Skeletal muscle satellite cell (primary cell): ENCODE measurements around the gene C3.
A peak's percentile ranks its signal among the peaks of the same experiment; 100 is the strongest.
"Not testable (repeated sequence)": the region's sequence is repeated elsewhere in the genome, so short reads cannot be mapped to it uniquely, and the experiment has no call there.

ENCODE experiments used
- H3K27me3 ChIP-seq: 2 replicates; pipeline ENCODE4 v1.7.0; 2013; ENCODE audit warnings: low read length; ENCODE audit not compliant: control insufficient read depth, insufficient read depth
- H3K36me3 ChIP-seq: 2 replicates; pipeline ENCODE4 v1.7.0; 2013; ENCODE audit warnings: mild to moderate bottlenecking, control low read depth, low read length; ENCODE audit not compliant: insufficient read depth
- H3K4me1 ChIP-seq: 2 replicates; pipeline ENCODE4 v1.7.0; 2013; ENCODE audit warnings: low read length; ENCODE audit not compliant: control insufficient read depth, insufficient read depth
- H3K4me2 ChIP-seq: 2 replicates; pipeline ENCODE4 v1.7.0; 2013; ENCODE audit warnings: mild to moderate bottlenecking, low read length
- H3K4me3 ChIP-seq: 2 replicates; pipeline ENCODE4 v1.7.0; 2013; ENCODE audit warnings: low read length
- H3K9ac ChIP-seq: 2 replicates; pipeline ENCODE4 v1.7.0; 2013; ENCODE audit warnings: mild to moderate bottlenecking, low read depth, low read length, moderate library complexity
- H3K9me3 ChIP-seq: replicated peaks from 2 replicates; pipeline ENCODE4 v1.7.0; 2013; ENCODE audit warnings: mild to moderate bottlenecking, control low read depth, low read length

The C3 gene

DNA sequence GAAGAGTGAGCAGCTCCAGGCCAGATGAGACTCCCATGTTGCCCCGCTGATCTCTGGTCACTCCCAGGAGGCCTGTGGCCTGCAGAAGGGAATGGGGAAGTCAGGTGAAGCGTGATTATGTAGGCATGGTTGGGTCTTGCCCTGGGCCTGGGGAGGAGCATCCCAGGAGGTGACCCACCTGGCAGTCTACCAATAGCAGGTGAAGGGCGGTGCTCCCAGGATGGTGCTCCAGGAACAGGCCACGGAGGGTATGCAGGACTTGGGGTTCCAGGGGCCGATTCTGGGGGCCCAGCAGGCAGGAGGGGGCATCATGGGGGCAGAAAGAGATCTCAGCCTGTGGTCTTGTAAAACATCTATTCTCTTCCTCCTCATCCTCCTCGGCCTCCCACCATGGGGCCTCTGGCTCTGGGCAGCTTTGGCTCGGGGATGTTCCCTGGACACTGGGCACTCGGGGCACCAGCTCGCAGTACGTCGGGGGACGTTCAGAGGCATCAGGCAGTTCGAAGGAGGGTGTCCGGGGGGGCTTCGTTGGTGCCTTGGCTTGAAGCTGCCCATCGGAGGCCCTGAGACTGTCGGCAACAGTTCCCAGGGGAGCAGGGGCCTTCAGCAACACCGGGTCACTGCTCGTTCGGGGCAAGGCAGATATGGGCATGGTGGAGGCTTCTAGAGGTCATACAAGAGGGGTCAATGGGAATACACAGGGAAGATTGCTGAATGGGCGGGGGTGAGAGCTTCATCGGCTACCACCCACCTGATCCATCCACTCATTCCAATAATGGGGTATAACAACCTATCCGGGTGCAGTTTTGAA is 34.4 kb upstream of the C3 start:
- no peak overlapping the region for H3K9ac ChIP-seq
- H3K4me1 ChIP-seq = peaks cover 9% of the 10 kb centered on the region
- H3K4me3 ChIP-seq = no peak overlapping the region
- H3K4me2 ChIP-seq = no peak overlapping the region
- no peaks in the 10 kb centered on the region for H3K9me3 ChIP-seq
- H3K27me3 ChIP-seq = no peaks in the 10 kb centered on the region
- peaks cover 21% of the 10 kb centered on the region for H3K36me3 ChIP-seq

DNA sequence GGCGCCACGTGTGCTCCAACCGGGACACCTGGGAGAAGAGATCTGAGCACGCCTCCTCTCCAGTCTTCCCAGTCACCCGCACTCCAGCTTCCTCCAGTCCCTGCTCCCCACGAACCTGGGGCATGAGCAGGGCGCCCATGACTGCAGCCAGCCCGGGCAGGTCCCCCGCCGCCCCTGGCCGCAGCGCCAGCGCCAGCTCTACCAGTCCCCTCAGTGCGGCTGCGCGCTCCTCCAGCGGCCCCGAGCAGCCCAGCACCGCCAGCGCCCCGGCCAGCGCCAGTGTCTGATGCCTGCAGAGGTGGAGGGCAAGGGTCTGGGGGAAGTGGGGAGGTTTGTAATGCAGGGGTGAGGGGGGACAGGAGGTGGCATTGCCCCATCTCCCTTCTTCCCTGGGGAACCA is 33.7 kb upstream of the C3 start:
- Histone ChIP-seq H3K36me3 (peaks cover 28% of the 10 kb centered on the region), H3K9me3 (no peaks in the 10 kb centered on the region), H3K4me1 (peaks cover 9% of the 10 kb centered on the region), H3K9ac (no peak overlapping the region), H3K4me2 (no peak overlapping the region), H3K27me3 (no peaks in the 10 kb centered on the region), H3K4me3 (no peak overlapping the region)

DNA sequence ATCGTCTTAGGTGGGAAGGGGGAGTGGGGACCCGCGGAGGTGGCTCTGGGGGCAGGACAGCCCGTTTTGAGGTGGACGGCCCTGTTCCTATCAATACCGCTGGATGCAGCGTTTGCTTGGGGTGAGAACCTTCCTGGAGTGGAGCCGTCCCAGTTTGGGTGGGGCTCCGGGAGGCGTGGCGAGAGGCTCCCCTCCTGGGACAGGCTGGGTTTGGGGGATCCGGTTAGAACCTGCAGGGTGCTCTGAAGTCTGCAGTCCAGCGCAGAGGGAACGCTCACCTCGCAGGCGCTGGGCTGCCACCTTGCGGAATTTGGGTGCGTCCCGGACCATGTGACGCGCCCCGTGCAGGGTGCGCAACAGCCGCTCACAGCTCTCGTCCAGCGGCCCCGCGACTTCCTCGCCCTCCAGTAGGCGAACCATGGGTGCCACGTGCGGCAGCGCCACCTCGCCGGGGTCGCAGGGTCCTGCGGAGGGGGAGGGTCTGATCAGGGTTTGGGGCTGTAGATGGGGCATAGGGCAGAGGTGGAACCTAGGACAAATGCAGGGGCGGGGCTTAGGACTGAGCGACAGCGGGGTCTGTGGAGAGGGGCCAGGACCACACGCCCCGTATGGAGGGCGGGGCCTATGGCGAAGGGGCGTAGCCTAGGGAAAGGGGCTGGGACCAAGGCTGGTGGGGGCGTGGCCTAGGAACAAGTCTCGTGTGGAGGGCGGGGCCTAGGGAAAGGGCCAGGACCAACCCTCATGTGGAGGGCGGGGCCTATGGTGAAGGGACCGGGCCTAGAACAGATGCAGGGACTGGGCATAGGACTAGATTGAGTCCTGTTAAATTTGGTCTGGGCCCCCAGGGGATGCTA is 33.0 kb upstream of the C3 start:
- H3K4me3 ChIP-seq = peak overlapping the region; percentile 69
- H3K36me3 ChIP-seq = peaks cover 33% of the 10 kb centered on the region
- H3K4me2 ChIP-seq = peak overlapping the region; percentile 89
- peaks cover 9% of the 10 kb centered on the region for H3K4me1 ChIP-seq
- H3K9ac ChIP-seq = peak overlapping the region; percentile 2
- no peaks in the 10 kb centered on the region for H3K9me3 ChIP-seq
- H3K27me3 ChIP-seq = no peaks in the 10 kb centered on the region

DNA sequence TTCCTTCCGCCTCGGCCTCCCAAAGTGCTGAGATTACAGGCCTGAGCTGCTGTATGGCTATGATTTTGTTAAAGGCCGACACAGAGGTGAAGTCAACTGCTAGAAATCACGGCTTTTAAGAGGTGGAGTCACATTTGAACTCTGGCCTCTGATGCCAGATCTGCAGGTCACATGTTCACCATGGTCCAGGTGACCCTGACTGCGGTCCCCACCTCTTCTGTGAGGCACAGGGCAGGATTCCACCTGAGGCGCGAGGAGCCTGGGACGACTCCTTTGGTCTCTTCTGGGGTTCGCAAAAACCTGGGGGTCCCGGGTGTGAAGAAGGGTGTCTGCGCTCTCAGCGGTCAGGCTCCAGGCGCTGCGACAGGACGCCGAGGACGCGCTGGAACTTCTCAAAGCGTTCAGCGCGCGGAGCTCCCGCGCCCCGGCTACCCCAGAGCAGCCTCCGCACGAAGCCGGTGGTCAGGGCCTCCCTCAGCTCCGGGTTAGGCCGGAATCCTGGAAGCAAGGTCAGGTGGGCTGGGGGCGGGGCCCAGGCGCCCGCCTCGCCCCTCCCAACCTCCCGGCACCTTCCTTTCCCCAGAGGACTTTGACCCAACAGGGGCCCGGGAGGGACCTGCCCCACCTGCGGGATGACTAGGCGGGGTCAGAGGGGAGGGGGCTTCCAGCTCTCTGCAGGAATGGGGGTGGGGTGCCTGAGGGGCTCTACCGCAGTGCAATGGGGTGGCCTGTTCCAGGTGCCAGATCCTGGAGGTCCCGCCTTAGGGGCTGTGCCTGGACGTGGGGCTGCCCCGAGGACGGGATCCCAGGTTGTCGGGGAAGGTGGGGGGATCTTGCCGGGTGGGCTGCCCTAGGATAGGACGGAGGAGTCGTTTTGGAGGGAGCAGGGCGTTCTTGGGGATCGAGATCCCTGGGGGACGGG is 32.1 kb upstream of the C3 start:
- Histone ChIP-seq H3K36me3 (peaks cover 42% of the 10 kb centered on the region), H3K9ac (peak overlapping the region; percentile 2), H3K4me1 (peaks cover 9% of the 10 kb centered on the region), H3K9me3 (no peaks in the 10 kb centered on the region), H3K4me2 (peak overlapping the region; percentile 89), H3K4me3 (peak overlapping the region; percentile 69), H3K27me3 (no peaks in the 10 kb centered on the region)

DNA sequence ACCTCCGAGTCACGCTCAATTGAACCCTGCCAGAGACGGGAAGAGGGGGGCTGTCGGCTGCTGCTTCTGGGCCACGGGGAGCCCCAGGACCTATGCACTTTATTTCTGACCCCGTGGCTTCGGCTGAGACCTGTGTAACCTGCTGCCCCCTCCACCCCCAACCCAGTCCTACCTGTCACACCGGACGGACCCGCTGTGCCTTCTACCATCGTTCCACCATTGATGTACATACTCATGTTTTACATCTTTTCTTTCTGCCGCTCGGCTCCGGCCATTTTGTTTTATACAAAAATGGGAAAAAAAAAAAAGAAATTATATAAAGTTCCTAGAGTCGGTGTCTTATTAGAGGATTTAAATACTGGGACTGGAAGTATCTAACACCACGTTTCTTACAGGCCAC is 30.7 kb upstream of the C3 start:
- no peaks in the 10 kb centered on the region for H3K27me3 ChIP-seq
- no peak overlapping the region for H3K4me2 ChIP-seq
- H3K36me3 ChIP-seq = peaks cover 55% of the 10 kb centered on the region
- no peak overlapping the region for H3K4me3 ChIP-seq
- H3K9me3 ChIP-seq = no peaks in the 10 kb centered on the region
- H3K4me1 ChIP-seq = peaks cover 9% of the 10 kb centered on the region
- H3K9ac ChIP-seq = no peak overlapping the region

DNA sequence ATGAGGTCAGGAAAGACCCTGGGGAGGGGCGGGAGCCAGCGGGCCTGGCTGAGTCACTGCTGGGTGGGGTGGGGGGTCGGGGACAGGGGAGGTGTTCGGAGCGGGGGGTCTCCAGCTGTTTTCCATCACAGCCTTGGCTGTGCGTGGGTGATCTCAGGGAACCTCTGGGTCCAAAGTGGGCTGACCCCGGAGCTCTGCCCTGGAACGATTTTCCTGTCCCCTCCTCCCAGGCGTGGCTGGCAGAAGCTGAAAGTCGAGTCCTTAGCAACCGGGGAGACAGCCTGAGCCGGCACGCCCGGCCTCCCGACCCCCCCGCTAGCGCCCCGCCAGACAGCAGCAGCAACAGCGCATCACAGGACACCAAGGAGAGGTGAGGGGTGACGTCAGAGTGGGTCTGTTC is 29.6 kb upstream of the C3 start:
- Histone ChIP-seq H3K9me3 (no peaks in the 10 kb centered on the region), H3K27me3 (no peaks in the 10 kb centered on the region), H3K36me3 (peaks cover 62% of the 10 kb centered on the region), H3K4me3 (no peak overlapping the region), H3K4me2 (no peak overlapping the region), H3K4me1 (peaks cover 16% of the 10 kb centered on the region), H3K9ac (no peak overlapping the region)

DNA sequence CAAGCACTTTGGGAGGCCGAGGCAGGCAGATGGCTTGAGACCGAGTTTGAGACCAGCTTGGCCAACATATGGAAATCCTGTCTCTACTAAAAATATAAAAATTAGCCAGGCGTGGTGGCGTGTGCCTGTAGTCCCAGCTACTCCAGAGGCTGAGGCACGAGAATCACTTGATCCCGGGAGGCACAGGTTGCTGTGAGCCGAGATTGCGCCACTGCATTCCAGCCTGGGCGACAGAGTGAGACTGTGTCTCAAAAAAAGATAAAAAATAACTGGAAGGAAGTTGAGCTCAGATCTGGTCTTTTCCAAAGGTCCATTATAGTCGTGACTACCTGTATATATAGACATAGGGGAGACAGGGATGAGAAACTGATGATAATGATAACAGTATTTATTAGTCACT is 28.1 kb upstream of the C3 start:
- not testable (repeated sequence) for H3K4me3 ChIP-seq, H3K27me3 ChIP-seq, H3K4me2 ChIP-seq, H3K9me3 ChIP-seq, H3K9ac ChIP-seq
- Histone ChIP-seq H3K36me3 (peaks cover 71% of the 10 kb centered on the region), H3K4me1 (peaks cover 30% of the 10 kb centered on the region)

DNA sequence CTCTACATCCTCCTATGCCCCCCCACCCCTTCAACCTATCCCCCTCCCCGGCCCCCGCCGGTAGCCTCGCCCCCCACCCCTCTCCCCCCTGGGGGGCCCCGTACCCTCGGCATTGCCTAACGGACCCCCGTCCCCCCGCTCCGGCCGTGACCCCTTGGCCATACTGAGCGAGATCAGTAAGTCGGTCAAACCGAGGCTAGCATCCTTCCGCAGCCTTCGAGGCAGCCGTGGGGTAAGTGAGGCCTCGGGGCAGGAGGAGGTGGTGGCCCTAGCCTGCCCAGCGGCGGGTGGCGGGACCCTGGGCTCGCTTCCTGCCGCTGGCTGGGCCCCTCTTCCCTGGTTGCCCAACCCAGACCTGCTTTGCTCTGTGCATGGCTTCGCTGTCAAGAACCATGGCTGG is 25.5 kb upstream of the C3 start:
- H3K27me3 ChIP-seq = no peaks in the 10 kb centered on the region
- no peak overlapping the region for H3K4me2 ChIP-seq
- H3K4me1 ChIP-seq = peaks cover 29% of the 10 kb centered on the region
- H3K9me3 ChIP-seq = no peaks in the 10 kb centered on the region
- peaks cover 64% of the 10 kb centered on the region for H3K36me3 ChIP-seq
- no peak overlapping the region for H3K9ac ChIP-seq
- H3K4me3 ChIP-seq = no peak overlapping the region

DNA sequence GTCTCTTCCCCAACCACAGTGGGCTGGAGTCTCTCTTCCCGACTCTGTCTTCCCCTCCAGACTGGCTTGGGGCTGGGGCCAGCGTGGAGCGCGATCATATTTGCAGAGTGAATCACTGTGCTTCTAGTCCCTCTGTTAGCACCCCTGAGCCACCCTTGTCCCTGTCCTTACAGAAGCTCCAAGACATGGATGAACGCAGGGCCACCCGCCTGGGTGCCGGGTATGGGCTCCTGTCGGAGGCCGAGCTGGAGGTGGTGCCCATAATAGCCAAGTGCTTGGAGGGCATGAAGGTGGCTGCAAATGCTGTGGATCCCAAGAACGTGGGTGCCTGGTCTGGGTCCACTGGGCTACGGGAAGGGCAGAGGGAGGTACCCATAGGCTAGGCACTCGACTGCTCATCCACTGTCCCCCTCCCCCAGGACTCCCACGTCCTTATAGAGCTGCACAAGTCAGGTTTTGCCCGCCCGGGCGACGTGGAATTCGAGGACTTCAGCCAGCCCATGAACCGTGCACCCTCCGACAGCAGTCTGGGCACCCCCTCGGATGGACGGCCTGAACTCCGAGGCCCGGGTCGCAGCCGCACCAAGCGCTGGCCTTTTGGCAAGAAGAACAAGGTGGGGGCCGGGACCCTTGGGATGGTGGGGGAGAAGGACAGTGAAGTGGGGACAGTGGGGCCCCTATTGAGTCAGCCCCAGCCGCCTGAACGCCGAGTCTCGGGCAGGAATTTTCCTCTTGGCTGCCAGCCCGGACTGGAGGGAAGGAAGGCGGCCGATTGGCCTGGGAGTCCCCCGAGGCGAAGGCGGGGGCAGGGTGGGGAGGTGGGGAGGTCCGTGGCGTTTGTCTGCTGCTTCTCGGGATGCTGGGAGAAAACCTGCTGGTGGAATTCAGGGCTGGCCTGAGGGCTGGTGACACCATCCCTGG is 24.2 kb upstream of the C3 start:
- Histone ChIP-seq H3K36me3 (peaks cover 56% of the 10 kb centered on the region), H3K9ac (peak overlapping the region; percentile 33), H3K27me3 (no peaks in the 10 kb centered on the region), H3K4me1 (peaks cover 29% of the 10 kb centered on the region), H3K4me3 (peak overlapping the region; percentile 54), H3K4me2 (peak overlapping the region; percentile 75), H3K9me3 (no peaks in the 10 kb centered on the region)

DNA sequence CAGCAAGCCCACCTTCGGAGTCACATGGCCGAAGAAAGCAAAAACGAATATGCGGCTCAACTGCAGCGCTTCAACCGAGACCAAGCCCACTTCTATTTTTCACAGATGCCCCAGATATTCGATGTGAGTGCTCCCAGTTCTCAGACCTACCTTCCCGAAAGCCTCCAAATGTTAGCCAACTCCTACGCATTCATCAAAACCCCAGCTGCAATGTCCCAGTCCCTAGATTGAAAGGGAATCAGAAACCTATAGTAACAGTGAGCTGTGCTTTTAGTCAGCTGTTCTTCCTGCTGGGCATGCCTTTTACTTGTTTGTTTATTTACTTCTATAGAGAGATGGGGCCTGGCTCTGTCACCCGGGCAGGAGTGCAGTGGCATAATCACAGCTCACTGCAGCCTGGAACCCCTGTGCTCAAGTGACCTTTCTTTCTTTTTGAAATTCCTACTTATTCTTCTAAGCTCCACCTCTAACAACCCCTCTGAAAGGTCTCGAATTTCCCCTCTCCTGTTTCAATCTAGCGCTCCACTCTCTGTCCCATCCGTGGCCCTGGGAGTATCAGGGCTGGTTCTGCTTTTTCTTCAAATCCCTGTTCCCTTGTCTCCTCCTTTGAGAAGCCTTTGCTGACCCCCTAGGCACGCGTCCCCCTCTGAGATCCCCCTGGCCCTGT is 23.4 kb upstream of the C3 start:
- H3K9me3 ChIP-seq = no peaks in the 10 kb centered on the region
- H3K4me3 ChIP-seq = peak overlapping the region; percentile 54
- H3K4me2 ChIP-seq = peak overlapping the region; percentile 75
- H3K36me3 ChIP-seq = peaks cover 49% of the 10 kb centered on the region
- peak overlapping the region; percentile 33 for H3K9ac ChIP-seq
- H3K4me1 ChIP-seq = peaks cover 34% of the 10 kb centered on the region
- no peaks in the 10 kb centered on the region for H3K27me3 ChIP-seq
